ENCODE results near the gene CFAP61. TPM values are rescaled to one million over a fixed set of nuclear protein-coding genes. Genes with fewer than 3 reads are reported as not detected.
"Not testable (repeated sequence)": the region's sequence is repeated elsewhere in the genome, so short reads cannot be mapped to it uniquely, and the experiment has no call there.

CFAP61 gene
- total and polyA plus RNA-seq, 5 experiments from 2014 or later: not detected

GRCh38 chr20:20241976-20242375 is 189.6 kb downstream of the CFAP61 start:
- DNase-seq (no peak), ATAC-seq (no peak)
- Mint-ChIP-seq H3K4me3 (no peak overlapping the region), H3K36me3 (no peaks in the 10 kb centered on the region), H3K27ac (no peak overlapping the region), H3K27me3 (peaks cover 0 to 25% (median 3%) of the 10 kb centered on the region in 5 donors), H3K4me1 (peaks cover 0 to 3% (median 1%) of the 10 kb centered on the region in 4 donors), H3K9me3 (peaks cover 0 to 9% (median 0%) of the 10 kb centered on the region in 9 donors)
- POLR2A ChIA-PET: no interaction called here

- ATAC-seq, H3K4me3 Mint-ChIP-seq, DNase-seq, POLR2A ChIA-PET, H3K27ac Mint-ChIP-seq, H3K9me3 Mint-ChIP-seq, H3K36me3 Mint-ChIP-seq, H3K4me1 Mint-ChIP-seq: not testable (repeated sequence)
- H3K27me3 Mint-ChIP-seq: peaks cover 0 to 25% (median 5%) of the 10 kb centered on the region in 5 donors
These were observed 192.1 kb downstream of the CFAP61 start for GRCh38 chr20:20244384-20244783.

- H3K4me3 Mint-ChIP-seq: no peak overlapping the region
- no peak overlapping the region for H3K27ac Mint-ChIP-seq
- peaks cover 0 to 20% (median 6%) of the 10 kb centered on the region in 5 donors for H3K27me3 Mint-ChIP-seq
- H3K36me3 Mint-ChIP-seq: no peaks in the 10 kb centered on the region
- DNase-seq: no peak
- ATAC-seq: no peak
- POLR2A ChIA-PET: no interaction called here
- H3K9me3 Mint-ChIP-seq: peaks cover 0 to 9% (median 0%) of the 10 kb centered on the region in 9 donors
- no peaks in the 10 kb centered on the region for H3K4me1 Mint-ChIP-seq
These were observed 194.8 kb downstream of the CFAP61 start for GRCh38 chr20:20246996-20247633.

GRCh38 chr20:20248620-20249200 is 196.4 kb downstream of the CFAP61 start:
- ATAC-seq: no peak

GRCh38 chr20:20251317-20251716 is 199.0 kb downstream of the CFAP61 start:
- peaks cover 0 to 2% (median 0%) of the 10 kb centered on the region in 9 donors for H3K9me3 Mint-ChIP-seq
- H3K4me3 Mint-ChIP-seq: no peak overlapping the region
- H3K36me3 Mint-ChIP-seq: no peaks in the 10 kb centered on the region
- peaks cover 0 to 22% (median 18%) of the 10 kb centered on the region in 5 donors for H3K27me3 Mint-ChIP-seq
- H3K27ac Mint-ChIP-seq: no peak overlapping the region
- no peak for DNase-seq
- POLR2A ChIA-PET: no interaction called here
- ATAC-seq: no peak
- no peaks in the 10 kb centered on the region for H3K4me1 Mint-ChIP-seq

More at GRCh38 chr20:20248620-20249200, 196.4 kb downstream of the CFAP61 start:
- no peak for DNase-seq
- peaks cover 0 to 20% (median 6%) of the 10 kb centered on the region in 5 donors for H3K27me3 Mint-ChIP-seq
- H3K9me3 Mint-ChIP-seq: peaks cover 0 to 9% (median 0%) of the 10 kb centered on the region in 9 donors
- no peaks in the 10 kb centered on the region for H3K36me3 Mint-ChIP-seq
- POLR2A ChIA-PET: no interaction called here
- no peak overlapping the region for H3K27ac Mint-ChIP-seq
- H3K4me1 Mint-ChIP-seq: no peaks in the 10 kb centered on the region
- no peak overlapping the region for H3K4me3 Mint-ChIP-seq

- H3K27me3 Mint-ChIP-seq: peaks cover 1 to 23% (median 18%) of the 10 kb centered on the region in 5 donors
- H3K4me3 Mint-ChIP-seq: no peak overlapping the region
- no peak for ATAC-seq
- no peaks in the 10 kb centered on the region for H3K36me3 Mint-ChIP-seq
- H3K4me1 Mint-ChIP-seq: no peaks in the 10 kb centered on the region
- POLR2A ChIA-PET: no interaction called here
- H3K27ac Mint-ChIP-seq: no peak overlapping the region
- peaks cover 0 to 2% (median 0%) of the 10 kb centered on the region in 9 donors for H3K9me3 Mint-ChIP-seq
- DNase-seq: no peak
These were observed 199.5 kb downstream of the CFAP61 start for GRCh38 chr20:20251836-20252235.

- POLR2A ChIA-PET: no interaction called here
- H3K27ac Mint-ChIP-seq: no peak overlapping the region
These were observed 200.9 kb downstream of the CFAP61 start for GRCh38 chr20:20253039-20253743.

GRCh38 chr20:20253744-20254330 is 201.5 kb downstream of the CFAP61 start:
- DNase-seq: no peak
- POLR2A ChIA-PET: no interaction called here
- no peak for ATAC-seq
- Mint-ChIP-seq H3K27me3 (peaks cover 1 to 26% (median 14%) of the 10 kb centered on the region in 5 donors), H3K36me3 (no peaks in the 10 kb centered on the region), H3K9me3 (peaks cover 0 to 2% (median 0%) of the 10 kb centered on the region in 9 donors), H3K4me1 (no peaks in the 10 kb centered on the region), H3K27ac (no peak overlapping the region), H3K4me3 (no peak overlapping the region)

More at GRCh38 chr20:20253039-20253743, 200.9 kb downstream of the CFAP61 start:
- H3K36me3 Mint-ChIP-seq: no peaks in the 10 kb centered on the region
- H3K4me3 Mint-ChIP-seq: no peak overlapping the region
- H3K4me1 Mint-ChIP-seq: no peaks in the 10 kb centered on the region
- H3K27me3 Mint-ChIP-seq: peaks cover 1 to 24% (median 16%) of the 10 kb centered on the region in 5 donors
- DNase-seq: no peak
- ATAC-seq: no peak
- H3K9me3 Mint-ChIP-seq: peaks cover 0 to 2% (median 0%) of the 10 kb centered on the region in 9 donors

- Mint-ChIP-seq H3K4me1 (no peaks in the 10 kb centered on the region), H3K4me3 (no peak overlapping the region), H3K27me3 (peaks cover 1 to 23% (median 15%) of the 10 kb centered on the region in 5 donors), H3K27ac (no peak overlapping the region), H3K36me3 (no peaks in the 10 kb centered on the region), H3K9me3 (peaks cover 0 to 2% (median 0%) of the 10 kb centered on the region in 9 donors)
- POLR2A ChIA-PET: no interaction called here
- ATAC-seq (no peak), DNase-seq (no peak)
These were observed 202.8 kb downstream of the CFAP61 start for GRCh38 chr20:20255099-20255498.

GRCh38 chr20:20259533-20259932 is 207.2 kb downstream of the CFAP61 start:
- H3K4me3 Mint-ChIP-seq: no peak overlapping the region
- no peak for DNase-seq
- H3K4me1 Mint-ChIP-seq: peaks cover 0 to 1% (median 0%) of the 10 kb centered on the region in 4 donors
- POLR2A ChIA-PET: no interaction called here
- no peaks in the 10 kb centered on the region for H3K36me3 Mint-ChIP-seq
- peaks cover 0 to 2% (median 0%) of the 10 kb centered on the region in 9 donors for H3K9me3 Mint-ChIP-seq
- peaks cover 1 to 19% (median 11%) of the 10 kb centered on the region in 5 donors for H3K27me3 Mint-ChIP-seq
- ATAC-seq: no peak
- H3K27ac Mint-ChIP-seq: no peak overlapping the region

GRCh38 chr20:20261159-20261558 is 208.8 kb downstream of the CFAP61 start:
- Mint-ChIP-seq H3K9me3 (peaks cover 0 to under 1% (median 0%) of the 10 kb centered on the region in 9 donors), H3K27ac (no peak overlapping the region), H3K4me1 (peaks cover 0 to 1% (median 0%) of the 10 kb centered on the region in 4 donors), H3K27me3 (peaks cover 0 to 4% (median 3%) of the 10 kb centered on the region in 5 donors), H3K4me3 (no peak overlapping the region), H3K36me3 (no peaks in the 10 kb centered on the region)
- DNase-seq (no peak), ATAC-seq (no peak)
- POLR2A ChIA-PET: no interaction called here

- POLR2A ChIA-PET: no interaction called here
- peaks cover 0 to 11% (median 4%) of the 10 kb centered on the region in 5 donors for H3K27me3 Mint-ChIP-seq
- peaks cover 0 to 2% (median under 1%) of the 10 kb centered on the region in 4 donors for H3K4me1 Mint-ChIP-seq
- H3K9me3 Mint-ChIP-seq: no peaks in the 10 kb centered on the region
- no peak overlapping the region for H3K4me3 Mint-ChIP-seq
- DNase-seq (no peak), ATAC-seq (no peak)
- no peaks in the 10 kb centered on the region for H3K36me3 Mint-ChIP-seq
- no peak overlapping the region for H3K27ac Mint-ChIP-seq
These were observed 212.9 kb downstream of the CFAP61 start for GRCh38 chr20:20265210-20265609.

- H3K27ac Mint-ChIP-seq: no peak overlapping the region
- H3K9me3 Mint-ChIP-seq: no peaks in the 10 kb centered on the region
- H3K27me3 Mint-ChIP-seq: peaks cover 0 to 14% (median 4%) of the 10 kb centered on the region in 5 donors
- no peak overlapping the region for H3K4me3 Mint-ChIP-seq
- ATAC-seq (no peak), DNase-seq (no peak)
- no peaks in the 10 kb centered on the region for H3K36me3 Mint-ChIP-seq
- H3K4me1 Mint-ChIP-seq: peaks cover 0 to 2% (median 0%) of the 10 kb centered on the region in 4 donors
- POLR2A ChIA-PET: no interaction called here
These were observed 214.2 kb downstream of the CFAP61 start for GRCh38 chr20:20266552-20266951.

Data from naive thymus-derived CD8-positive, alpha-beta T cell (primary cell).